Measurements from ENCODE around the gene NTF3.

GRCh38 chr12:5460817-5461216, 28.9 kb downstream of the NTF3 start:
- TF ChIP-seq BCL11A (IDR thresholded peaks at IDR 0.05; ENCODE audit: low read depth in 2 of 2, low read length in 2 of 2): no peak
- no peak for TF ChIP-seq CTCF (IDR thresholded peaks at IDR 0.05; ENCODE audit: control extremely low read depth in 1 of 3, insufficient read depth in 1 of 3, low read depth in 1 of 3, low read length in 3 of 3)
- TF ChIP-seq CREB1 (IDR thresholded peaks at IDR 0.05): no peak
